ENCODE data around the gene CAND1.

Gene CAND1

DNA sequence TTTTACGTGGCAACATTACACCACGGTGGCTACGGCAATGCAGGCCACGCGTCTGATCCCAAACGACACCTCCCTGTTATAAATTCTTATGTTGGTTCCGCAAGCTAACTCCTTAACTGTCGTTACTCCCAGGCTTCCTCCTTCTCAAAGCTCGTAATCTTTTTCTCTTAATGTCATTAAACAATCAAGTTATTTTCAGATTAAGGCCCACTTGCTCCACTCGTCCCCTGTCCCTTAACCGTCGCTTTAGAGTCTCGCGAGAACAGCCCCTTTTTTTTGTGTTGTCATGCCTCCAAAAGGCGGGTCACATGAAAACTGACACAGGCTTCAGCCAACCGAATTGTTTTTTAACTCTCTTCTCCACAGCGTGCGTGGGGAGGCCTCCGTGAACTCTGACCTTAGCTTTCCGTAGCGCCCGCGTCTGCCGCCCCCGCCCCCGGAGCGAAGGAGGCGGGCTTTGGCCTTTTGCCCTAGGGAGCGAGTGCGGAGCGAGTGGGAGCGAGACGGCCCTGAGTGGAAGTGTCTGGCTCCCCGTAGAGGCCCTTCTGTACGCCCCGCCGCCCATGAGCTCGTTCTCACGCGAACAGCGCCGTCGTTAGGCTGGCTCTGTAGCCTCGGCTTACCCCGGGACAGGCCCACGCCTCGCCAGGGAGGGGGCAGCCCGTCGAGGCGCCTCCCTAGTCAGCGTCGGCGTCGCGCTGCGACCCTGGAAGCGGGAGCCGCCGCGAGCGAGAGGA lies at the start of gene CAND1:
Gene CAND1 (plus strand): TSS at position 463 of the 737 bp plus-strand sequence. CDS start 360 bp downstream, outside the sequence.
- DNase-seq (ENCODE audit: low spot score), result peak; percentile 97

DNA sequence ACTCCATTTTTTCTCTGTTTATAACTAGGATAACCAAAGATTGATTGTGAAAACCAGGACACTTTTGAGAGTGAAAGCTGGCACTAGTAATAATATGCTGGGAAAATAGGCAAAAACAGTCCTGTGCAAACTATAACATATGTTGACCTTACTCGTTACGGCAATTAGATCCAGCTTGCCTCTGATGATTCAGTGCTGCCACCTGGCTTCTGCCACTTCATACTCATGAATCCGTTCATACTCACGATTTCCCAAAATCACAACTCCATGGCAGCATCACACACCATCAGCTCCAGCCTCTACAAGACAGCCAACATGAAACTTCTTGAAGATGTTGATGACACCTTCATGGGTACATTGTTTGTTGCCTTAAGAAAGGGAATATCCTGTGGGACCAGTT lies 49.1 kb upstream of the CAND1 start:
- peak; percentile 9 for DNase-seq (ENCODE audit: low spot score)

DNA sequence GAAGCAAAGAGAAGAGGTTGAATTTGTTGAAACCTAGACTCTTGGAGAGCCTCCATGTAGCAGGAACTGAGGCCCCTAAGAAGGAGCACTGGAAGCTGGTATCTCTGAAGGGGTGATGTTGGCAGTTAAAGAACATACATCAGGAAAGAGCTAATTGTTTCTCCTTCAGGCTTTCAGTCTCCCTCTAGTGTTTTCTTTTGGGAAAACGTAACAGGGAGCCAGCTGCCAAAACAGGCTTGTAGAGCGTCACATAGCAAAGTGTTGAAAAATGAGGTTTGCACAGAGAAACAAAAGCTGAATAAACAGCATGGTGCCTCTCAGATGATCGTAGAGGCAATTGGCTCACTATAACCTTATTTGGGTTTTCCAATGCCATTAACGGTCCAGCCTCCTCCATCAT lies 46.9 kb upstream of the CAND1 start:
- DNase-seq (ENCODE audit: low spot score), result peak; percentile 16

DNA sequence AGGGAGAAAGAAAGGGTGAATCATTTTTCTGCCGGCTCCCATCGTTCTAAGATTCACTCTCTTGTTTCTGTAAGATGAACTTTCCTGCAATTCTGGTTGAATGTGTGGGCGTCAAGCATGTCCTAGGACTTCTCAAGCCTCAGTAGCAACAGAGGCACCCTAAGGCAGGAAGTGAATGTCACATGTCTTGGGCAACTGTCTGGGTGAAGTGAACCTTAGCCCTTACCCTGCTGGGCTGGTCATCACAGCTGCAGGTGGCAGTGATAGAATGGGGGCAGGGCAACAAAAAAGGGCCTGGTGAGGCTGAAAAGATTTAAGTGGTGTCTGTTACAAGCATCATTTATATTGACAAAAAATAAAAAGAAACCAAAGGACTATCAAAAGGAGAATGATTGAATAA lies 45.9 kb upstream of the CAND1 start:
- DNase-seq (ENCODE audit: low spot score), result no peak

DNA sequence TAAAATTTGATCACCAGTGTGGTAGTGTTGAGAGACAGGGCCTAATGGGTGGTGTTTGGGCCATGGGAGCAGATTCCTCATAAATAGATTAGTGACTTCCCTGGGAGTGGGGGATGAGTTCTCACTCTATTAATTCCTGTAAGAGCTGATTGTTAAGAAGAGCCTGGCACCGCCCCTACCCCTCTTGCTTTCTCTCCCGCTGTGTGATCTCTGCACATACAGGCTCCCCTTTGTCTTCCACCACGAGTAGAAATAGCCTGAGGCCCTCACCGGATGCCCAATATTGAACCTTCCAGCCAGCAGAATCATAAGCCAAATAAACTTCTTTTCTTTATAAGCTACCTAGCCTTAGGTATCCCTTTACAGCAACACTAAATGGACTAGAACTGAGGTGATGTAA lies 31.9 kb upstream of the CAND1 start:
- DNase-seq (ENCODE audit: low spot score), result no peak

DNA sequence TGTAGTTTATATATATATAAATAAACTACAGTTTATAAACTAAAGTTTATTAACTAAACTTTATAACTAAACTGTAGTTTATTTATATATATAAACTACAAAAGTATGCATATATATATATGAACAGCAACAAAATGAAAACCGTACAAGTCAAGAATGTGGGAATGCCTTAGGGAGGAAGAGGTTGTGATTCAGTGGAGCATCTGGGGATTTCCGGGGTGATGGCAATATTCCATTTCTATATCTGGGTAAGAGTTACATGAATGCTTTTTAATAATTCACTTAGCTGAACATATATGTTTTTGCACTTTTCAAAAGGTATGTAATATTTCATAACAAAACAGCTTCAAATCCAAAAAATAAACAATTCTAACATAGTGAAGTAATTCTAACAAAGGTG lies 30.1 kb upstream of the CAND1 start:
- DNase-seq (ENCODE audit: low spot score), result no peak

DNA sequence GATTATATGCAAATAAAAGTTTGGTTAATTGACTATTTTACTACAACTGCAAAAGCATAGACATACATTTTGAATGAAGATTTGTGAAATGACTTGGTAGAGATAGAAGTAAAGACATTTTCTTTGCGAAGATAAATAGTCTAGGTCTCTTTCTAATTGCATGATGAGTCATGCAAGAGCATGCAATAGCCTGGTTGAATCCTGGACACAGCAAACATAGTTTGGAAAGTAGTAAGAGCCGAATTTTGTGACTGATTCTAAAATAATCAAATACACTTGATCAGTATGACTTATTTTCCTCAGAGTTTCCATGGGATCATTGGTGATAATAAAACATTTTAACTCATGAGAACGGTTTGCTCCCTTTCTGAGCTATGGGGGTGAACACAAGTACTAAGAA lies 27.7 kb upstream of the CAND1 start:
- DNase-seq (ENCODE audit: low spot score), result peak; percentile 26

DNA sequence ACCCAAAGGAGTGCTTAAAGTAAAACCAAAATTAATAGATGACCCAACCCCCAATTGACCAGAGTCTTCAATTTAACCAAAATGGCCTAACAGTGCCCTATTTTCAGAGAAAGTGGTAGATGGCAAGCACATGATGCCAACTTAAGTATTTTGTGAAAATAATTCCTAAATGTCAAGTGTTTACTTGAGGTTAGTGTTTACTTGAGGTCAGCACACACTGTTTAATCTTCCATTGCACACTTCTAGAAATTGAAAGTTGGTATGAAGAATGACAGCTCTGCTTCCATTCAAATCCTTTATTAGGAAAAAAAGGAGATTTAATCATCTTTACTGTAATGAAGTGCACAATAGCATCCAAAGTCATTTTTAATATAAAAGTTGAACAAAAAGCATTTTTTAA lies 25.9 kb upstream of the CAND1 start:
- no peak for DNase-seq (ENCODE audit: low spot score)

DNA sequence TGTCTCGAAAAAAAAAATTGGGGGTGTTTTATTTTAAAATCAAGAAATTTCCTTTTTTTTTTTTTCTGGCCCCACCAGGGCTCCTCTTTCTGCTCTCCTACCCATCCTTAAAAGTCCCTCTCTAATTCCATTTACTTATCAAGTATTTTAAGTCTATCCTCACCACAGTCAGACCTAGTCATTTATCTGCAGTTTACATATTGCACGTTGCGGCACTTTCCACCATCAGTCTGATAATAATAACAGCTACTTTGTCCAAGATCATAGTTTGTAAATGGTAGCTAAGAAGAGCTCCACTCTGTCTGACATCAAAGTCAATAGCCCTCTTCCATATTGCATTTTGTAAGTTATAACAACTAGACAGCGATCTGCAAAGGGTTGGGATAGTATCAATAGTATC lies 23.6 kb upstream of the CAND1 start:
- no peak for DNase-seq (ENCODE audit: low spot score)

DNA sequence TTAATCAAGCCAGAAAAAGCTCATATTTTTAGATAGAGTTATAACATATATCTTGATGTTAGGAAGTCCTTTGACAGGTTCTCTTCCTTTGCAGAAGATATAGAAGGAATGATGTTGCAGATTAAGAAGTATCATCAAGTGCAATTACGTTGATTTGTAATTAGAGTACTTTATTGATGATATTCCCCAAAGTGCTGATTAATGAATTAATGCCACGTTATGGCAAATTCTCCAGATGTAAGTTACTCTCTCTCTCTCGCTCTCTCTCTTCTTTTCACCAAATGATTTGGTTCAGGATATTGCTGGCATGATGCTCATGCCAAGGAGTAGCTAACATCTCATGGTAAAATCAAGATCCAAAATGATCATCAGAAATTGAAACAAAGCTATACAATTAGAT lies 18.1 kb upstream of the CAND1 start:
- no peak for DNase-seq (ENCODE audit: low spot score)

DNA sequence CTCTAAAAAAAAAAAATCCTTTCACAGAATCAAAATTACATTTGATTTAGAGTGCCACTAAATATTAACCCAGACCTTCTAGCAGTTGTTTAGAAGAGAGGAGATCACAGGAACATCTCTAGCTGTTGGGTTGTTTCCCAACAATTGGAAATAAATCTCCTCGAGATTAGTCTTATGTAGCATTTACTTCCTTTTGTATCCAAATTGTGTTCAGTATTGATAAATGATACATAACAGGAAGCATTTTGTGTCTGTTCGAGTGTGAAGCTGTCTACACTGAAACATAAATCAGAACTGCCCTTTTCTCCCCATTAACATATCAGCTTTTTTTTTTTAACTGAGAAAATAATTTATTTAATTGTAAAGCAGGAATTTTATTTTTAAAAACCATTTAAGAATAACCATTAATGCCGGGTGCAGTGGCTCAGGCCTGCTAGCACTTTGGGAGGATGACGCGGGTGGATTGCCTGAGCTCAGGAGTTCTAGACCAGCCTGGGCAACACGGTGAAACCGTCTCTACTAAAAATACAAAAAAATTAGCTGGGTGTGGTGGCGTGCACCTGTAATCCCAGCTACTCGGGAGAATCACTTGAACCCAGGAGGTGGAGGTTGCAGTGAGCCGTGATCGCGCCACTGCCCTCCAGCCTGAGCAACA lies 14.7 kb upstream of the CAND1 start:
- DNase-seq (ENCODE audit: low spot score), result no peak

DNA sequence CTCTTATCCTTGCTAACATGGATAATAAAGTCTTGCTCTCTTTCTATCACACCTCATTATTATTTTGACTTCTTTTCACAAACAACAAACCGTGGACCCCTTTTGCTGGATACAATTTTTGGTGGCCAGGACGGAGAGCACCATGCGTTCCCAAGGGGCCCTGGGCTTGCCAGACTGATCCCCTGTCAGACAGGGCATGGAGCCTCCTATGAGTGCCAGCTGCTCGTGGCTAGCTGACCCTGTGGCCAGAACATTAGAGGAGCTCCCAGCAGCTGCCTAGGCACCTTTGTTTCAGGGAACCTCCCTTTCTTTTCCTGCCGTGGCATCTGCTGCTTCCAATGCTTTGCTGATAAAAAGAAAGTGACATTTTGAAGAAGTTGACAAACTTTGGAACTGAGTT lies 12.5 kb upstream of the CAND1 start:
- DNase-seq (ENCODE audit: low spot score), result no peak

DNA sequence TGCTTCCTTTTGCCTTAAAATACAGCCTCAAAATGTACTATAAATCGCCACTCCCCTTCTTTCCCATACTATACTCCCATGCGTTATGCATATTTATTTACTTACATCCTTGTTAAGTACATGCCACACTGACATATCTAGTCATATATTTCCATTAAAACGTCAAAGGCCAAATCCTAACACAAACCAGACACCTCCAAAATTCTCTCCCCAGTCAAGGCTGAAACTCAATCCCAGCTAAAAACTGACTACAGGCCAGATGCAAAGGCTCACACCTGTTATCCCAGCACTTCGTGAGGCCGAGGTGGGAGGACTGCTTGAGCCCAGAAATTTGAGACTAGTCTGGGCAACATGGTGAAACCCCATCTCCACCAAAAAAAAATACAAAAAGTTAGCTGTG lies 5.7 kb upstream of the CAND1 start:
- DNase-seq (ENCODE audit: low spot score), result no peak

DNA sequence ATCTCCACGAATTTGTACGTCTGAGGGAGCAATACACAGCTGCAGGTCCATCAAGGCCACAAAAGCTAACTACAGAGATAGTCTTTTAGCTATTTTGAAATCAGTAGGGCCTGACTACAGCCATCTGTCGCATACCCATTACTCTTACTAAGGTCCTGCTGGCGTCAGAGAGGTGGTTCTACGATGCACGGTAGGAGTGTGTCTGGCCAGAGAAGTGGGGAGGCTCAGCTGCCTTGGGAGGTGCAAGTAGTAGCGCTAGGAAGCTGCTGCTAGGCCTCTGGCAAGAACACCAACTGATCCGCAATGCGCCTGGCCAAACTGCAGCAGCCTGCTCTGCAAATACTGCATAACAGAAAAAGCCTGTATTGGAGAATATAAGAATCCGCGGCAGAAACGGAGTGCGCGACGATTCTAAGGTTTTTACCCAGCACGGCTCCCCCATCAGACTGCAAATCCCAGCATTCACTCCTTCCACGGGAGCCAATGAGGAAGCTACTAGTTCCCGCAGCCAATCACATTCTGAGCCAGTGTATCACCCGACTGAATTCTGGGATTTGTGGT lies 743 bp upstream of the CAND1 start:
- DNase-seq (ENCODE audit: low spot score), result peak; percentile 94

DNA sequence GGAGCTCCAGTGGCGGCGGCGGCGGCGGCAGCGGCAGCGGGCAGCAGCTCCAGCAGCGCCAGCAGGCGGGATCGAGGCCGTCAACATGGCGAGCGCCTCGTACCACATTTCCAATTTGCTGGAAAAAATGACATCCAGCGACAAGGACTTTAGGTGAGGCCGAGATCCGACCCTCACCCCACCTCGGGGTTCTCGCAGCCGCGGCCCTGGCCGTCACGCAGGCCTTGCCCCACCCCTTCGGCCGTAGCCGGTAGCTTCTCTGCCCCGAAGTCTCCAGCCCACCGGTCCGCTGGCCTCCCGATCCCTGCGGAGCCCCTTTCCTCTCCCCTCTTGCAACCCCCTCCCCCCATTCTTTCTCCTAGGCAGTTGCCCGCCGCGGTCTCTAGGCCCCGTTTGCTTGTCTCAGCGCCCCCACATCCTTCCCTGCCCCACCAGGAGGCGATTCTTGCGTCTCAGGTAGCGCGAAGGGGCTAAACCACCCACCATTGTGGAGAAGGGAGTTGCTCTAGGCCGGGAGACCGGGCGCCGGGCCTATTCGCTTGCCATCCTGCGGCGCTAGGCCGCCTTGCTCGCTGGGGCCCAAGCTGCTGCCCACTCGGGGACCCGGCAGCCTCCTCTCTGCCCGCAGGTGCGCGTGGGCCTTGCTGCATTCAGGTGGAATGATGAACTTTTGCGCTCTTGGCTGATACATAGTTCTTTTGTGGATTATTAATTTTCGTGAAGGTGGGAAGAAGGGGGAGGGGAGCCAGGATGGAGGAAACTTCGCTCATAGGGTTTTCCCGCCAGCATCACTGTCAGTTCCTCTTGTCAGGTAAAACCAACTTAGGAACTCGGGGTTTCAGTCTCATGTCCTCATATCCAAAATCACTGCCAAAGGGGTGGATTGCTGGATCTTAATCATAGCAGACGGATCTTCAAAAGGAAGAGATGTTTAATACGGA lies 745 bp downstream of the CAND1 start:
- peak; percentile 32 for DNase-seq (ENCODE audit: low spot score)

DNA sequence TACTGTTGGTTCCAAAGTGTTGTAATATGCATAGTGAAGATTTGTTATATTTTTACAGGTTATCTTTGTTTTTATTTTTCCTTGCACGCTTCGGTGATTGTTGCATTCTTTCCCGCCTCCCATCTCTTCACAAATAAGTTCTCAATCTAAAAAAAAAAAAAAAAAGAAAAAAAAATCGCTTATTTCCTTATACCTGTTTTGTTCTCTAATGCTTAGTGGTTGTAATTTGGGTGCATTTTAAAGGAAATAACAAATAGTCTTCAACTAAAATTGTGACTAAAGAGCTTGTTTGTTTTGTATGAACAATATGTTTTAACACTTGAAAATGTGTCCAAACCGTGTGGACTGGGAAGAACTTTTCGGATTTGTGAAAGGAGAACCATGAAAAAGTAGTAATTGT lies 1.5 kb downstream of the CAND1 start:
- DNase-seq (ENCODE audit: low spot score), result no peak

DNA sequence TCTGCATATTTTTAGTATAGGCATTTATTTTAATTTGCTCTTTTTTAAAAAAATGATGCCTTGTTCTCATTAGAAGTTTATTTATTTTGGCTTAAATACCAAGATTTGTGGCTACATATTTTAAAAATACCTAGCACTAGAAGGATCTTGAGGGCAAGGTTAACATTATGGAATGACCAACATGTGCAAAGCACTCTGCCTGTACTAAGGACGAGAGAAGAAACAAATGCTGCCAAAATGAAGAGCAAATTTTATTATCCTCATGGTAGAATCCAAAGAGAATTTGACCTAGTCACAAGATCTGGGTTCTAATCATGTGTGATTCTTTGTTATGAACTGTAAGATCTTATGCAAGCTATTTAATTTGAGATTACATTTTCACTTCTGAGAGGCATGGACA lies 2.8 kb downstream of the CAND1 start:
- no peak for DNase-seq (ENCODE audit: low spot score)

DNA sequence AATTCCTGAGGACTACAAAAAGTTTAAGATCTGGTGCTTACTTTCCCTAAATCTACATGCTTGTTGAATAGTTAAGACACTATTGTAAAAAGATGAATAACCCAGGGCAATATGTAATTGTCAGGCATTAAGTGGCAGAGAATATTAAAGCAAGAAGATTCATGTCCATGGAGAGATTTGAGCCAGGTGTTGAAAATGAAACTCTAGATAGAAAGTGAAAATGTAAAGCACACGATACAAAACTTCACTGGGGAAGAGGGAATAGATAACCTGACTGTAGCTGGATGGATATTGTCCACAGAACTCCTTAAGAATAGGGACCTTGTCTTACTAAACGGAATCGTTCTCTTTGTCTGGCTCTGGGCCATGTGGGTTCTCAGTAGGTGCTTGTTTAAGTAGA lies 5.0 kb downstream of the CAND1 start:
- no peak for DNase-seq (ENCODE audit: low spot score)

DNA sequence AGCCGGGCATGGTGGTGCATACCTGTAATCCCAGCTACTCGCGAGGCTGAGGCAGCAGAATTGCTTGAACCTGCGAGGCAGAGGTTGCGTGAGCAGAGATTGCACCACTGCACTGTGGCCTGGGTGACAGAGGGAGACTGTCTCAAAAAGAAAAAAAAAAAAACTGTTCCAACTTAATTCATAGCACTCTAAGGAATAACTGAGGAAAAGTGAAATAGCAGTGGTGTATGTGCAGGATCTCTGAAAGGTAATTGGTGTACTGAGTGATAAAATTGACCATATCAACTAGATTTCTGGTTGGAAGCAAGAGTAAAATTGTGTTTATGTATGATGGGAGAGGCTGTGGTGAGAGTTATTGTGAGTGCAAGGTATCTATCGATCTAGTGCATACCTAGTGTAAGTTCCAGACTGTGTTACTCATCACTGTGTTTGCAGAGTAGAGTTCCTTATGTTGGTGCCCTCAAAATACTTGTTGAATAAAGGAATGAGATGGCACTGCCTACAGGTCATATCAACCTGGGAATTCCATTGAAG lies 6.3 kb downstream of the CAND1 start:
- DNase-seq (ENCODE audit: low spot score), result no peak

DNA sequence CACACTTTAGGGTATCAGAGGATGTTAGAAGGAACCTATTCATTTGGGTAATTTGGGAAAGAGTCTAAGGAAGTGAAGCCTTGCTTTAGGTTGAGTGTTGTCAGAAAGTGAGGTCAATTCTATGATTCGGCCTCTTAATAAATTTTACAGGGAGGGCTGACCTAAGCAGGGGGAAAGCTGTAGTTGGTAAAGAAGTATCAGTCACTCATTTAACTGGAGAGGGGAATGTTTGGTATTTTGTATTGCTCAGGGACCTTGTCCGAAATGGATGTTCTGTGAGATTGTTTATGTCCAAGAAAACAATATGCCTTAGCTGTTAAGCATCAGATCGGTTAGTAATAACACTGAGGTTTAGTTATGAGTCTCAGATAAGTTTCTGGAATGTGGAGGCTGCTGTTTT lies 7.3 kb downstream of the CAND1 start:
- no peak for DNase-seq (ENCODE audit: low spot score)

DNA sequence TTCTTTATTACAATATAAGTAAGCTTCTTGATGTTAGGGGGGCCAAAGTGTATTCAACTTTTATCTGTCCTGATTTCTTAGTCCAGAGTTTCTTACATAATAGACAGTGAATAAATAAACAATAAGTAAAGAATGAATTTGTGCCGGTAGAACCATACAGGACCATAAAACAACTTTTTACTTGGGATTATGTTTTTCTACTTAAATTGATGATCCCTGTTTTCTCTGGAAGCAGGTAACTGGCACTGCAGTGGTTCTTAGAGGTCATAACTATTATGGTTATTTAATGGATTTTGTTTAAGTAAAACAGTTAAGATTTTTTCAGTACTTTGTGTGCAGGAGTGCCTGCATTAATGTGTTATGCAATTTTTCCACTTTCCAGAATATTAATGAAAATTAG lies 10.5 kb downstream of the CAND1 start:
- DNase-seq (ENCODE audit: low spot score), result no peak

DNA sequence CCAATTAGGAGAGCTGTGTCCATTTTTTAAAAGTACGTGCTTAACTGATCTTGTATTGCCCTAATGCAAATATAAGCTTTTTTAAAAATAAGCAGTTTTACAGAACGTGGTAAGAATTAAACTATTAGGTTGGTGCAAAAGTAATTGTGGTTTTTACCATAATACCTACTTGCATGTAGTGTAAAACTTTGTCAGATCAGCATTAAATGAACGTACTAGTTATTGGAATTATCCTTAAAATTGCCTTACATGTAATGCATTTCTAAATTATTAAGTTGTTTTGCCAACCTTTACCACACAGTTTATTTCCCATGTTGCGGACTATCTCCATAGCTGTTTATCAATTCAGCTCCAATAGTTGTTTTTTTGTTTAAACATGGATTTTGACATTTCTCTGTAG lies 10.9 kb downstream of the CAND1 start:
- no peak for DNase-seq (ENCODE audit: low spot score)
